COR-L47 (cell line): Measurements from ENCODE around the gene SETBP1.
A peak's percentile ranks its signal among the peaks of the same experiment; 100 is the strongest.

Experiments
- DNase-seq: peaks from one replicate; lab custom pipeline; 2025; lab: John Stamatoyannopoulos, UW

Gene SETBP1

GRCh38 chr18:44871771-44872170, 191.1 kb downstream of the SETBP1 start:
- no peak for DNase-seq

GRCh38 chr18:44876024-44876423, 195.3 kb downstream of the SETBP1 start:
- DNase-seq: peak; percentile 13

- no peak for DNase-seq
Measured at GRCh38 chr18:44876755-44877154, 196.1 kb downstream of the SETBP1 start.

DNA sequence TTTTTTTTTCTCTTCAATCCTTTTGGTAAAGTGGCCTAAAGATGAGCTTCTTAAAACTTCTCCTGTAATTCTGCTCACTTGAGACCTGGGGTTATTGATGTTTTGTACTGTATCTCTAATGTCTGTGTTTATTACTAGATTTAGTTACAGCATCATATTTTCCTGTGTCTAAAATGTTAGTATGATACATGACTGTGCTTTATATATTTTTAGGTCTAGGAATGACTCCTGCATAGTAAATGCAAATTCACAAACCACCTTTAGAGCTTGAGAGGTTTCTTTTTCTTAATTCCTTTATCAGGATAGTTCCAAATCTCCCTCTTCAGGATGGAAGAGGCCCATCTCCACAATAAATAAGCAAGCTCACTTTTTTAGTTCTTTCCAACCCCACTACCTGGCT, 197.6 kb downstream of the SETBP1 start:
- DNase-seq: no peak

DNA sequence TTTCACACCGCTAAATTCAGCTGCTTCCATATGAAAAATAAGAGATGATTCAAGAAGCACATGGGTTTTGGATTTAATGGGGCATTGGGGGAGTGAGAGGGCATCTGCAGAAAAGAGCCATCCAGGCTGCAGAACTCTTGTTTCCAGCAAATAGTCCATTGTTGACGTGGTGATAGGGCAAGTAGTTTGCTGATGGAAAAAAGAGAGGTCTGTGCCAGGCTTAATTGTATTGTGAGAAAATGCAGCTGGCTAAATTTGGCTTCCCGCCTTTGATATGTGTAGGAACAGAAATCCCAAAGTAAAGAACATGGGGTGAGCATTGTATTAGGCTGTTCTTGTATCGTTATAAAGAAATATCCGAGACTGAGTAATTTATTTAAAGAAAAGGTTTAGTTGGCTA, 199.5 kb downstream of the SETBP1 start:
- no peak for DNase-seq

DNA sequence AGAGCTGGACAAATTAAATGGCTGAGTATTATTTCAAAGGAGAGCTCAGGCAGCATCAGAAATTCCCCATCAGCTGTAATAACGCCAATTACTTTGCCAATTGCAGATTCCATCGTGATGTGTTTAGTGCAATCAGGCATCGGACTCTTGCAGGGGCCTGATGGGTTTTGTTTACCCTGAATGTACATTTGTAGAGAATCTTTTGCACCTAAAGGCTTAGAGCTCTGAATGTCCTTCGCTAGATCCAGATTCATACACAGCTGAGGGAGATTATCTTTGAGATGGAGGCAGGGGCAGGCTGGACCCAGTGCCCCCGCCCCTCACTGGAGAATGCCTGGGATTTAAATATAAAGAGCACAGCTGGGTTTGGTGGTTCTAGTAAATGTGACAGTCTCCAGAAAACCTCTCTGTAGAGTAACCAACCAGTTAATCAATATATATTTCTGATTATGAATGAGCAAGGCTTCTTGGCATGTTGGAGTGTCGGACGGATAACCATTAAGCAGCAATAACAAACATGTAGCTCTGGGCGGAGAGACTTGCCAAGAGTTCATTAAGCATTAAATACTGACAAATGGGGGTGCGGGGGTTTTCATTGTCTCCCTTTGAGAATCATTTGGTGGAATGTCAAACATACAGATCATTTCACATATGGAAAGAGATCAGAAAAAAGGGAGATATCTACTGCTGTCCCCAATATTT, 200.9 kb downstream of the SETBP1 start:
- DNase-seq: no peak

GRCh38 chr18:44882163-44882868, 201.6 kb downstream of the SETBP1 start:
- no peak for DNase-seq

GRCh38 chr18:44883671-44884070, 203.0 kb downstream of the SETBP1 start:
- no peak for DNase-seq

- no peak for DNase-seq
Measured at GRCh38 chr18:44884431-44884830, 203.7 kb downstream of the SETBP1 start.

DNA sequence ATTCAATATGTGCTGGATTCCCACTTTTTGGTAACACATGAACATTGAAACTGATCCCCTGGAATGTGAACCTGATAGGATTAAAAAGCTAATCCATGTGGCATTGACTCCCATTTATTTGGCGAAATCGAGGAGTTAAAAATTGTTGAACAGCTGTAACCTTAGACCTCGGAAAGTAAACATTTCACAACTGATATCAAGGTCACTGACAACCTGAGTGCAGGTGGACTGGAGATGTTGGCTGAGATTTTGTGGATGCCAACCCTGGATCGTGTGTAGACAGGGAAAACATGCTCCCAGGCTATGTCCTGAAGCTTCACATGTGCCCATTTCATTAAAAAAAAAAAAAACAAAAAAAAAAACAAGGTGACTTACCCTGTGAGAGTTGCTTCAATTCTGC, 204.8 kb downstream of the SETBP1 start:
- DNase-seq: no peak

- no peak for DNase-seq
Measured at GRCh38 chr18:44887227-44887631, 206.5 kb downstream of the SETBP1 start.

DNA sequence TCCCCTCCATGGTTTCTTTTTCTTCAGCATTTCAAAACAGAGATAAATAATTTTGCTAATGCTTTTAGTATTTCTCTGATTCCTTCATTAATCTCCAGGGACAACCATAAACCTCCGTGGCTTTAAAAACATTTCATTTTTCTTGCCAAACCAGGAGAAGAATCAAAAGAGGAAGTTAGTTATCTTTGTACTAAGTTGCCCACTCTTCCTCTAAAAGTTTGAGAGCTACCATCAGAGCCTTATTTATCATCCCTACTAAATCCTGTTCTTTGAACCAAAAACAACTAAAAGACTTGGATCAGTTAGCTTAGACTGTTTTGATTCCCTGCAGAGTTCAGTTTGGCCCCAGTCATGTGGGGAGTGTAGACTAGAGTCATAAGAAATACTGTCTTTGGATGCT, 208.4 kb downstream of the SETBP1 start:
- DNase-seq: no peak

DNA sequence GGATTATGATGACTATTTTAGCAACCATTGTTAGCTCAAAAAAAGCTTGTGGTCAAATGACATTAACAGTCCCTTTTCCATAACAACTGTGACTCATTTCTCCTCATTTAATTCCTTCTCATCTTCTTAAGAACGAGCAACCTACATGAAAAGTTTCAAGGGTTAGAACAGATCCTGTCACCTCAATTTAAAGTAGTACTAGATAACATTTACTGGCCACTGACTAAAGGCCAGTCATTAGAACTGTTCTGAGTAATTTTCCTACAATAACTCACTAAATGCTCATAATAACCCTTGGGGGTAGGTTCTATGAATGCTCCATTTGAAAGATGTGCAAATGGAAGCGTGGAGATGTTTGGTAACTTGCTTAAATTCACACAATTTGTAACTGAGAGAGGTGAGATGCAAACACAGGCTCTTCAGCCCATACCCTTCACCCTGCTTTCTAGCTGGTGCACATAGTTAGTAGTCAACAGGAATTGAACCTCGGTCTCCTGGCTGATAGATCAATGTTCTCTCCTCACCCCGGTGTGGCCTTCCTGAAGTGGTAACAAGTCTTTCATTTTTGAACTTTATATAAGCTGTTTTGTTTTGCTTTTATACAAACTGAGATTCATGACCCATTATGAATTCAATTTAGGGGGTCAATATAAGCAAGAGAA, 212.5 kb downstream of the SETBP1 start:
- no peak for DNase-seq

DNA sequence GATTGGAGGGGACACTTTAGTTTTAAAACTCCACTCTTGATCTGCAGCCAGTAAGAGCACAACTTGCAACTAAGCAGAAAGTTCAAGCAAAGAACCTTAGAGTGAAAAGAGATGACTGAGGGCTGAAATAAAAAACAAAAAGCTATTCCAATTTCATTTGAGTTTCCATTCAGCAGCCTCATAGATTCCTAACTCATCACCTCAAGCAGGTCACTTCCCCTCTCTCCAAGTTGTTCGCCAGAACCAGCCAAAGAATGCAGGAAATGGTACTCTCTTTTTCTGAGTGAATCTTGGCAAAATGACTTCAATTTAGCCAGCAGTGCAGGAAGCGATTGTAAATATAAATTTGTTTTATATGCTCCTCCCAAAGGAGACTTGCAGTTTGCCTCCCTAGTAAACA, 213.3 kb downstream of the SETBP1 start:
- no peak for DNase-seq

GRCh38 chr18:44895176-44895798, 214.6 kb downstream of the SETBP1 start:
- DNase-seq: peak; percentile 26

- peak; percentile 87 for DNase-seq
Measured at GRCh38 chr18:44896846-44897245, 216.2 kb downstream of the SETBP1 start.

DNA sequence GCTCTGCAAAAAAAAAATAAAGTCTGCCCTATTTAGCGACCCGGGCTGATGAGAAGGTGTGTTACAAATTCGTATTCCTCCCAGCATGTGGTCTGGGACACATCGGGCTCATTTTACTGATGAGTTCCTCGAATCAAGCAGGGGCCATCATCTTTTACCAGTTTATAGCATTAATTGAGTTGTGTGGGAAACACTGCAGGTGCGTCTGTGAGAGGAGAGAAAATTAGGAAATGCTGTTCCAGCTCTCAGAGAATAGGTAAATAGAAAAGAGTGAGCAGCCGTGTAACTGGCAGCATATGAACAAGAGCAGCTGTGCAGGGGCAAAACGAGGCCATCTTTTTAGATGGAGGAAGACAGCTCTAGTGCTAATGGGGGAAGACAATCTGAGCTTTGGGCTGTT, 216.7 kb downstream of the SETBP1 start:
- DNase-seq: peak; percentile 78

DNA sequence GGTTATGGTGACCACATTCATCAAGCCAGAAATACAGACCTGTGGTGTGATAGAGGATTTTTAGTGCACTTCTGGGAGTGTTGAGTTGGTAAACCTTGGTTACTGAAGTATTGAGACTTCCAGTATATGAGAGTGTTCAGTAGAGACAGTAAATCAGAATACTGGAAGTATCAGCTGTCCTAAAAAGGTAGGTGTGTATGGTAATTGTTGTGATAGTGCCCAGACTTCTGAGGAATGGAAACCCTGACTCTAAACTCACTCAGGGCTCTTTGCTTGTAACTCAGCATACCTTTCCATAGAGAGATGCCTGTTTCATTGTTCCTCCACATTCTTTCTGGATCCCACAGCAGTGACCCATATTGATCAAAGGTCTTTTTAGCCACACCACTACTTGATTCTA, 217.1 kb downstream of the SETBP1 start:
- DNase-seq: no peak

- DNase-seq: no peak
Measured at GRCh38 chr18:44898498-44898897, 217.8 kb downstream of the SETBP1 start.

DNA sequence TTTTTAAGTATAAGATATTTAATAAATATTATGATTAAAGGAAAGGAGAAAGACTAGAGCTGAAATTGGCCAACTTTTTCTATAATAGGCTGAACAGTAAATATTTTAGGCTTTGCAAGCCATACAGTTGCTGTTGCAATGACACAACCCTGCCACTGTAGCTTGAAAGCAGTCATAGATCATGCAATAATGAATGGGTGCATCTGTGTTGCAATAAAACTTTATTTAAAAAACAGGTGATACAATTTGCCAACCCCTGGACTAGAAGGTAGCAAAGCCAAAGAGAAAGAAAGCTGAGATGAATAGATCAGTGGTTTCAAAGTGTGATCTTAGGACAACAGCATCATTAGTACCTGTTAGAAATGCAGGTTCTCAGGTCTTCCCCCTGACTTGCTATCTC, 219.1 kb downstream of the SETBP1 start:
- DNase-seq: no peak

DNA sequence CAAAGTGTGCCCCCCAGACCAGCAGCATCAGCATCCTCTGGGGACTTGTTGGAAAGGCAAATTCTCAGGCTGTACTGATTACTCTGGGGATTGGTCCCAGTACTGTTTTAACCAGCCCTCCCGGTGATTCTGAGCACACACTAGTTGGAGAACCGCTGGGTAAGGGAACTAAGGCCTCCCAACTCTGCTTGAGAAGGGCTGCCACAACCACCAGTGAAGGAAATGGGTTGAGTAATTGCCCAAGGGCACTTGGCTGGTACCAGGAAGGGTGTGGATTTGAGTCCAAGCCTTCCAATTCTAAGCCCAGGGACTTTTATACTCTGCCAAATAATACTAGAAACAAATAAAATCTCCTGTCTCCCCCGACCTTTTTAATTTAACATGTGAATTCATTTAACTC, 219.9 kb downstream of the SETBP1 start:
- DNase-seq: no peak

GRCh38 chr18:44901283-44901682, 220.6 kb downstream of the SETBP1 start:
- DNase-seq: no peak

DNA sequence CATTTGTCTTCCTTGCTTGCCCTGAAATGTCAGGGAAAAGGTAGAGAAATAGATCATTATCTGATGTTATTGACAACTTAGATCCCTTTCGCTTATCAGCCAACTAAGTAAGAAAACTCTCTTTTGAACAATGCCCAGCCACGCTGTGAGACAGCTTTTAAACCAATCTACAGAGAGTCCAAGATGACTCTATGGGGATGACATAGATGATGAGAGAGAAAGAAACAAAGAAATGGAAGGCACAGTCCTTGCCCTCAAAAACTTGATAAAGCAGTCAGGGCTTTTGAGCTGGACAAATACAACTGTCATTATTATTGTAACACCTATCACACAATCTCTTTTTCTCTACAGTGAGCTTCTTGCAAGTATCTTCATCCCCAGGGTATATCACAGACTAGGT, 222.6 kb downstream of the SETBP1 start:
- DNase-seq: no peak
